GM18861 (cell line): ENCODE results near the gene IMPDH1.
"Not testable (repeated sequence)": the region's sequence is repeated elsewhere in the genome, so short reads cannot be mapped to it uniquely, and the experiment has no call there.

Source experiments
- ATAC-seq: cut with Tn5 transposase; IDR thresholded peaks from one replicate; pipeline ENCODE4 v1.9.1; 2021; ENCODE audit not compliant: unreplicated experiment

Gene IMPDH1

GRCh38 chr7:128409596-128410450, at the start of gene IMPDH1:
Gene IMPDH1 (minus strand): TSS chr7:128409982. CDS start chr7:128409901, 81 bp downstream.
- peak; percentile 78 for ATAC-seq

- peak; percentile 41 for ATAC-seq
These were observed 49.7 kb upstream of the IMPDH1 start for GRCh38 chr7:128459394-128459878.

GRCh38 chr7:128458956-128459355, 49.2 kb upstream of the IMPDH1 start:
- ATAC-seq: peak; percentile 28

GRCh38 chr7:128457385-128457784, 47.6 kb upstream of the IMPDH1 start:
- not testable (repeated sequence) for ATAC-seq

GRCh38 chr7:128456255-128456725, 46.5 kb upstream of the IMPDH1 start:
- ATAC-seq: no peak

- peak; percentile 72 for ATAC-seq
These were observed 45.9 kb upstream of the IMPDH1 start, which contains the start of gene HILPDA for GRCh38 chr7:128455543-128456254. Gene HILPDA (plus strand): TSS chr7:128455878. CDS start chr7:128457269, 1,391 bp downstream.

GRCh38 chr7:128454808-128455542, 45.2 kb upstream of the IMPDH1 start:
- no peak for ATAC-seq

- ATAC-seq: no peak
These were observed 44.3 kb upstream of the IMPDH1 start for GRCh38 chr7:128453836-128454804.

- no peak for ATAC-seq
These were observed 42.8 kb upstream of the IMPDH1 start for GRCh38 chr7:128452552-128452951.

- ATAC-seq: no peak
These were observed 41.1 kb upstream of the IMPDH1 start for GRCh38 chr7:128450913-128451312.

GRCh38 chr7:128450409-128450808, 40.6 kb upstream of the IMPDH1 start:
- ATAC-seq: no peak

GRCh38 chr7:128448751-128449302, 39.0 kb upstream of the IMPDH1 start:
- ATAC-seq: no peak

GRCh38 chr7:128447941-128448564, 38.3 kb upstream of the IMPDH1 start:
- no peak for ATAC-seq

- no peak for ATAC-seq
These were observed 36.5 kb upstream of the IMPDH1 start for GRCh38 chr7:128446306-128446705.

GRCh38 chr7:128443831-128444600, 34.2 kb upstream of the IMPDH1 start:
- no peak for ATAC-seq

GRCh38 chr7:128442356-128442755, 32.6 kb upstream of the IMPDH1 start:
- no peak for ATAC-seq

- no peak for ATAC-seq
These were observed 27.9 kb upstream of the IMPDH1 start for GRCh38 chr7:128437426-128438332.
